Epithelial cell of proximal tubule (primary cell): ENCODE results near the gene PAQR3. TPM values are rescaled to one million over a fixed set of nuclear protein-coding genes. Genes with fewer than 3 reads are reported as not detected.
"Not testable (repeated sequence)": the region's sequence is repeated elsewhere in the genome, so short reads cannot be mapped to it uniquely, and the experiment has no call there.

ENCODE experiments used
- DNase-seq: peaks from one replicate; pipeline ENCODE4 v3.0.0-alpha.2; 2011; ENCODE audit warnings: low read depth
- H3K4me3 ChIP-seq: 2 replicates; pipeline ENCODE4 v1.5.1; 2011; ENCODE audit warnings: low read depth, mild to moderate bottlenecking, low read length
- CTCF ChIP-seq: conservative IDR thresholded peaks from 2 replicates; pipeline ENCODE4 v1.5.1; 2012; ENCODE audit warnings: low read depth, mild to moderate bottlenecking, low read length
- total RNA-seq: library from RNA; depleted of rRNA; stranded (reverse); fragments of >200 nt; gene quantifications from 2 replicates; pipeline ENCODE4 v1.2.3, GENCODE V29; 2015

PAQR3 gene
- total RNA-seq, 1 donor from 2014 or later: 27.8 TPM

GRCh38 chr4:78880874-78881492 lies 58.3 kb downstream of the PAQR3 start:
- no peak for TF ChIP-seq CTCF
- no peak overlapping the region for H3K4me3 ChIP-seq
- no peak for DNase-seq

DNA sequence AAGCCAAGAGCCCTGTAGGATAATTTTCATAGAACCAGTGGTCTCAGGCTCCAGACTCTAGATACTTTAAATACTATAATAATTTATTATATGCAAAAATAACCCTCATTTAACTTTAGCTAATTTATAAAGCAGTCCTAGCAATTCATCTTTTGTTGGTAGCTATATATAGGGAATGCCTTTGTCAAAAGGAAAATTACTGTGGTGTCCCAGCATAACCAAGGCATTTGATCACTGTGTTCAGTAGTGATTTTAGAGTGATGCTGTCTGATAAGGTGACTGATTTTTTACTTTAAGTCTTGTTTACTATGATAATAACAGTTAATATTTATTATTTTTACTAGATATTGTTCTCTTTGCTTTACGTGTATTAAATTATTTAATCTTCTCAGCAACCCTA lies 61.2 kb downstream of the PAQR3 start:
- DNase-seq: no peak
- TF ChIP-seq CTCF: no peak

GRCh38 chr4:78876568-78877320 lies 62.5 kb downstream of the PAQR3 start:
- TF ChIP-seq CTCF: no peak
- no peak overlapping the region for H3K4me3 ChIP-seq
- no peak for DNase-seq

More for the DNA sequence above, 61.2 kb downstream of the PAQR3 start:
- H3K4me3 ChIP-seq: no peak overlapping the region

GRCh38 chr4:78870056-78870455 lies 69.2 kb downstream of the PAQR3 start:
- no peak for DNase-seq
- no peak for TF ChIP-seq CTCF
- no peak overlapping the region for H3K4me3 ChIP-seq

GRCh38 chr4:78868712-78869111 lies 70.5 kb downstream of the PAQR3 start:
- not testable (repeated sequence) for H3K4me3 ChIP-seq, DNase-seq

- H3K4me3 ChIP-seq: no peak overlapping the region
- no peak for TF ChIP-seq CTCF
- no peak for DNase-seq
Measured at GRCh38 chr4:78865451-78865850, 73.8 kb downstream of the PAQR3 start.

GRCh38 chr4:78864405-78865024 lies 74.7 kb downstream of the PAQR3 start:
- TF ChIP-seq CTCF: peak; percentile 73
- DNase-seq: peak; percentile 56
- H3K4me3 ChIP-seq: no peak overlapping the region
